ENCODE results near the gene LRRC38.
"Not testable (repeated sequence)": the region's sequence is repeated elsewhere in the genome, so short reads cannot be mapped to it uniquely, and the experiment has no call there.

The LRRC38 gene

GRCh38 chr1:13513895-13514546 is at the start of gene LRRC38:
LRRC38 (minus strand) TSS chr1:13514003; CDS start chr1:13513593, 410 bp downstream.
- DNase-seq: no peak

GRCh38 chr1:13562981-13563380 is 49.2 kb upstream of the LRRC38 start:
- DNase-seq: not testable (repeated sequence)

- DNase-seq: no peak
Observed at GRCh38 chr1:13560541-13560940, 46.7 kb upstream of the LRRC38 start.

GRCh38 chr1:13556224-13556764 is 42.5 kb upstream of the LRRC38 start:
- no peak for DNase-seq

GRCh38 chr1:13554798-13555197 is 41.0 kb upstream of the LRRC38 start:
- no peak for DNase-seq

- DNase-seq: no peak
Observed at GRCh38 chr1:13550663-13551062, 36.9 kb upstream of the LRRC38 start.

GRCh38 chr1:13549521-13549920 is 35.7 kb upstream of the LRRC38 start:
- DNase-seq: no peak

- no peak for DNase-seq
Observed at GRCh38 chr1:13549021-13549420, 35.2 kb upstream of the LRRC38 start.

GRCh38 chr1:13548281-13548680 is 34.5 kb upstream of the LRRC38 start:
- DNase-seq: no peak

- no peak for DNase-seq
Observed at GRCh38 chr1:13546791-13547190, 33.0 kb upstream of the LRRC38 start.

GRCh38 chr1:13544221-13544556 is 30.4 kb upstream of the LRRC38 start:
- no peak for DNase-seq

- no peak for DNase-seq
Observed at GRCh38 chr1:13543451-13544220, 29.8 kb upstream of the LRRC38 start.

- no peak for DNase-seq
Observed at GRCh38 chr1:13541435-13542215, 27.8 kb upstream of the LRRC38 start.

GRCh38 chr1:13540866-13541265 is 27.1 kb upstream of the LRRC38 start:
- DNase-seq: no peak

- DNase-seq: no peak
Observed at GRCh38 chr1:13539683-13540082, 25.9 kb upstream of the LRRC38 start.

GRCh38 chr1:13538832-13539231 is 25.0 kb upstream of the LRRC38 start:
- no peak for DNase-seq

GRCh38 chr1:13536571-13536970 is 22.8 kb upstream of the LRRC38 start:
- no peak for DNase-seq

GRCh38 chr1:13535227-13535626 is 21.4 kb upstream of the LRRC38 start:
- DNase-seq: no peak

GRCh38 chr1:13528320-13528719 is 14.5 kb upstream of the LRRC38 start:
- DNase-seq: no peak

GRCh38 chr1:13523780-13524477 is 10.1 kb upstream of the LRRC38 start:
- no peak for DNase-seq

- DNase-seq: no peak
Observed at GRCh38 chr1:13520985-13521384, 7.2 kb upstream of the LRRC38 start.

GRCh38 chr1:13517193-13517812 is 3.5 kb upstream of the LRRC38 start:
- DNase-seq: no peak
